PC-9 (cell line): ENCODE data around the gene CISTR.

Experiments
- EZH2 ChIP-seq: fragments of 200-600 bp; sonication (generic); IDR thresholded peaks from 2 replicates; pipeline ENCODE4 v1.8.0; 2017; ENCODE audit warnings: antibody characterized with exemption, low read depth
- TF ChIP-seq, protein P1 (sequence below): fragments of 200-600 bp; sonication (generic); conservative IDR thresholded peaks from 2 replicates; pipeline ENCODE4 v1.6.1; 2017; ENCODE audit warnings: mixed run types, antibody characterized with exemption, mild to moderate bottlenecking, moderate library complexity

DNA sequence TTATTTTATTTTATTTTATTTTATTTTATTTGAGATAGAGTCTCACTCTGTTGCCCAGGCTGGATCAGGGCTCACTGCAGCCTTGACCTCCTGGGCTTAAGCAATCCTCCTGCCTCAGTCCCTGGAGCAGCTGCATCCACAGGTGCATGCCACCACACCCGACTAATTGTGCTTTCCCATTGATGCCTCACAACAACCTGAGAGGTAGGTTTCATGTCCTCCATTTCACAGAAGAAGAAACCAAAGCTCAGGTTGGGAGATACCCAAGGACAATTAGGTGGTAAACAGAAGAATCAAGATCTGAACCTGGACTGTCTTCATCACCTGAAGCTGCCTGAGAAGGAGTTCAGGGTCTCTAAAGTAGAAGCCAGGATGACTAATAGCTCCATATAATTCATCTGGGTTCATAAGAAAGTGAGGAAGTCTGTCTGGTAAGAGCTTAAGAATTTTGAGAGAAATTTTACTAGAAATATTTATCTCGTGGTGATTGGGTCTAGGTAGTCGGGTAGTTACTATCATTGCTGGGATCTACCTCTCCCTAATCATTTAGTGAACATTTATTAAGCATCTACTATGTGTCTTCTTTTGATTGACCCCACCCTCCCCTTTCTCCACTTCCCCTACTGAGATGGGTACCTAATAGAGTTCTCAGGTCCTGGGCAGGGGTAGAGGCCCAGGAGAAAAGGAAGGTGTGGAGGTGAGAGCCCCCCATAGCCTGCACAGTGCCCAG, 52.7 kb downstream of the CISTR start:
- TF ChIP-seq, protein P1, sequence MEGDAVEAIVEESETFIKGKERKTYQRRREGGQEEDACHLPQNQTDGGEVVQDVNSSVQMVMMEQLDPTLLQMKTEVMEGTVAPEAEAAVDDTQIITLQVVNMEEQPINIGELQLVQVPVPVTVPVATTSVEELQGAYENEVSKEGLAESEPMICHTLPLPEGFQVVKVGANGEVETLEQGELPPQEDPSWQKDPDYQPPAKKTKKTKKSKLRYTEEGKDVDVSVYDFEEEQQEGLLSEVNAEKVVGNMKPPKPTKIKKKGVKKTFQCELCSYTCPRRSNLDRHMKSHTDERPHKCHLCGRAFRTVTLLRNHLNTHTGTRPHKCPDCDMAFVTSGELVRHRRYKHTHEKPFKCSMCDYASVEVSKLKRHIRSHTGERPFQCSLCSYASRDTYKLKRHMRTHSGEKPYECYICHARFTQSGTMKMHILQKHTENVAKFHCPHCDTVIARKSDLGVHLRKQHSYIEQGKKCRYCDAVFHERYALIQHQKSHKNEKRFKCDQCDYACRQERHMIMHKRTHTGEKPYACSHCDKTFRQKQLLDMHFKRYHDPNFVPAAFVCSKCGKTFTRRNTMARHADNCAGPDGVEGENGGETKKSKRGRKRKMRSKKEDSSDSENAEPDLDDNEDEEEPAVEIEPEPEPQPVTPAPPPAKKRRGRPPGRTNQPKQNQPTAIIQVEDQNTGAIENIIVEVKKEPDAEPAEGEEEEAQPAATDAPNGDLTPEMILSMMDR = no peak
- TF ChIP-seq EZH2 = no peak
